ENCODE results near the gene PTPRN2. TPM values are rescaled to one million over a fixed set of nuclear protein-coding genes. Genes with fewer than 3 reads are reported as not detected.

The PTPRN2 gene
- total and polyA plus RNA-seq, 2 donors (not counting 3 experiments of a cell fraction or from before 2014, with no cell fraction given) = 0.62 to 0.88 TPM

DNA sequence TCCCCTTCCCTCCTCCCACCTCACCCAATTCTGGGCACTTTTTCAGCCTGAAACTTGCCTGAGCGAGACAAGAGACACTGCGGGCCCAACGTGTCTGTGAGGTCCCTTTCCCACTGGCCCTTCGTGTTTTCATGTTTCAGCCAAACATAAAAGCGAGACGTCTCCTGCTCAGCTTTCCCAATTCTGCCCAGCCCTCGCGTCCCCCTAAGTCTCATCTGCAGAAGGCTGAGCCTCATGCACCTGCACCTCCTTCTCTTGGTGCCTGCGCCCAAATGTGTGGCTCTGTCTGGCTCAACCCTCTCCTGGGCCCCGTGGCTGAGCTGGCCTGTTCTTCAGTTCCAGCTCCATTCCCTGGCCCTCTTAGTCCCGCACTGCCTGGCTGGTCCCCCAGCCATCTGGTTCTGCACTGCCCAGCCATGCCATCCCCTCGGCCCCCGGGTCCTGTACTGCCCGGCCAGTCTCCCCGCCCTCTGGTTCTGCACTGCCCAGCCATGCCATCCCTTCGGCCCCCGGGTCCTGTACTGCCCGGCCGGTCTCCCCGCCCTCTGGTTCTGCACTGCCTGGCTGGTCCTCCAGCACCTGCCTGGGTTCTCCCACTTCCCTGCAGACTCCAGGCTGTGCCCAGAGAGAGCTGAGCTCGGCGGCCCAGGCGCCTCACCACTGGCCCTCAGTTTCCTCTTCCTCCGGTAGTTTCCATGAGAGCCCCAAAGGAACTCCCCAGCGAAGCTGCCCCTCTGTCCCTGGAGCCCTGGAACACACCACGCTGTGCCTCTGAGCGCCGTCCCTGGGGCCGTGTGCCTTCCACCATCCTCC, 1026.7 kb downstream of the PTPRN2 start:
- no peak overlapping the region for H3K4me3 ChIP-seq (replicated peaks in 1 of 3; ENCODE audit: insufficient read depth in 1 of 3, low read depth in 1 of 3, low read length in 3 of 3)
- H3K27ac ChIP-seq (ENCODE audit: insufficient read depth, low read depth, low read length) = no peak overlapping the region
- ChIA-PET POLR2A (no interaction called here), CTCF (no interaction called here)
- TF ChIP-seq, protein P1, sequence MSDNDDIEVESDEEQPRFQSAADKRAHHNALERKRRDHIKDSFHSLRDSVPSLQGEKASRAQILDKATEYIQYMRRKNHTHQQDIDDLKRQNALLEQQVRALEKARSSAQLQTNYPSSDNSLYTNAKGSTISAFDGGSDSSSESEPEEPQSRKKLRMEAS (IDR thresholded peaks at IDR 0.05; ENCODE audit: insufficient read depth, insufficient read length) = no peak
- TF ChIP-seq EZH2 (IDR thresholded peaks at IDR 0.05; ENCODE audit: borderline replicate concordance, low read depth, low read length, severe bottlenecking) (no peak), POLR2A (IDR thresholded peaks at IDR 0.05; ENCODE audit: low read depth, low read length) (no peak), GATA2 (IDR thresholded peaks at IDR 0.05; ENCODE audit: insufficient read depth, insufficient read length, low read depth, low read length) (no peak), JUN (IDR thresholded peaks at IDR 0.05; ENCODE audit: borderline replicate concordance, insufficient read depth, insufficient read length, low read depth) (no peak), FOS (IDR thresholded peaks at IDR 0.05; ENCODE audit: borderline replicate concordance, insufficient read depth, low read length) (no peak), POLR2AphosphoS5 (IDR thresholded peaks at IDR 0.05; ENCODE audit: insufficient read depth, low read depth, low read length) (no peak), MYC (IDR thresholded peaks at IDR 0.05; ENCODE audit: low read depth, low read length) (no peak)
- TF ChIP-seq, protein P2, sequence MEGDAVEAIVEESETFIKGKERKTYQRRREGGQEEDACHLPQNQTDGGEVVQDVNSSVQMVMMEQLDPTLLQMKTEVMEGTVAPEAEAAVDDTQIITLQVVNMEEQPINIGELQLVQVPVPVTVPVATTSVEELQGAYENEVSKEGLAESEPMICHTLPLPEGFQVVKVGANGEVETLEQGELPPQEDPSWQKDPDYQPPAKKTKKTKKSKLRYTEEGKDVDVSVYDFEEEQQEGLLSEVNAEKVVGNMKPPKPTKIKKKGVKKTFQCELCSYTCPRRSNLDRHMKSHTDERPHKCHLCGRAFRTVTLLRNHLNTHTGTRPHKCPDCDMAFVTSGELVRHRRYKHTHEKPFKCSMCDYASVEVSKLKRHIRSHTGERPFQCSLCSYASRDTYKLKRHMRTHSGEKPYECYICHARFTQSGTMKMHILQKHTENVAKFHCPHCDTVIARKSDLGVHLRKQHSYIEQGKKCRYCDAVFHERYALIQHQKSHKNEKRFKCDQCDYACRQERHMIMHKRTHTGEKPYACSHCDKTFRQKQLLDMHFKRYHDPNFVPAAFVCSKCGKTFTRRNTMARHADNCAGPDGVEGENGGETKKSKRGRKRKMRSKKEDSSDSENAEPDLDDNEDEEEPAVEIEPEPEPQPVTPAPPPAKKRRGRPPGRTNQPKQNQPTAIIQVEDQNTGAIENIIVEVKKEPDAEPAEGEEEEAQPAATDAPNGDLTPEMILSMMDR (IDR thresholded peaks at IDR 0.05; ENCODE audit: extremely low read depth in 1 of 2, insufficient read depth in 1 of 2, low read depth in 1 of 2, low read length in 2 of 2) = no peak
- BruUV-seq (replicated peaks) = no TSS peak
- H3K9ac ChIP-seq (replicated peaks; ENCODE audit: extremely low read depth, insufficient read depth, low read length) = no peak overlapping the region
- no peaks in the 10 kb centered on the region for H3K36me3 ChIP-seq (ENCODE audit: control insufficient read depth in 2 of 2, extremely low read depth in 1 of 2, insufficient read depth in 2 of 2, low read length in 2 of 2)
- no peaks in the 10 kb centered on the region for H3K4me1 ChIP-seq (ENCODE audit: control insufficient read depth, extremely low read depth, insufficient read depth, low read length)
- no peaks in the 10 kb centered on the region for H3K27me3 ChIP-seq (ENCODE audit: control insufficient read depth in 2 of 2, insufficient read depth in 2 of 2, low read length in 2 of 2)
- no peaks in the 10 kb centered on the region for H3K79me2 ChIP-seq (ENCODE audit: control insufficient read depth, insufficient read depth, low read length)
- intact Hi-C loops (cut with micrococcal nuclease) (no loop called here), dilution Hi-C loops (cut with MboI; ENCODE audit: extremely low pct_ligation_motif_present, low sequenced_read_pairs) (no loop called here)
- no peaks in the 10 kb centered on the region for H3K9me1 ChIP-seq (replicated peaks; ENCODE audit: control insufficient read depth, extremely low read depth, insufficient read depth, low read length)
- H3K9me3 ChIP-seq (replicated peaks; ENCODE audit: control insufficient read depth, insufficient read depth, low read length) = no peaks in the 10 kb centered on the region
- FAIRE-seq = no peak
- no peak overlapping the region for H3K4me2 ChIP-seq (ENCODE audit: insufficient read depth, low read length)
- H2AFZ ChIP-seq (ENCODE audit: low read depth, low read length) = no peak overlapping the region
- no peak for DNase-seq (ENCODE audit: low read depth, low spot score)
- H4K20me1 ChIP-seq (replicated peaks; ENCODE audit: control insufficient read depth, extremely low read depth, insufficient read depth, low read length) = no peaks in the 10 kb centered on the region

Measured in endothelial cell of umbilical vein (primary cell).